ENCODE measurements around the gene ITGB5.
A peak's percentile ranks its signal among the peaks of the same experiment; 100 is the strongest.

The ITGB5 gene

GRCh38 chr3:124823206-124823605, 64.0 kb downstream of the ITGB5 start:
- DNase-seq (ENCODE audit: low spot score) = no peak

GRCh38 chr3:124821356-124821755, 65.8 kb downstream of the ITGB5 start:
- no peak for DNase-seq (ENCODE audit: low spot score)
- Histone ChIP-seq H3K4me3 (no peak overlapping the region), H3K27ac (no peak overlapping the region)
- TF ChIP-seq, protein P1, sequence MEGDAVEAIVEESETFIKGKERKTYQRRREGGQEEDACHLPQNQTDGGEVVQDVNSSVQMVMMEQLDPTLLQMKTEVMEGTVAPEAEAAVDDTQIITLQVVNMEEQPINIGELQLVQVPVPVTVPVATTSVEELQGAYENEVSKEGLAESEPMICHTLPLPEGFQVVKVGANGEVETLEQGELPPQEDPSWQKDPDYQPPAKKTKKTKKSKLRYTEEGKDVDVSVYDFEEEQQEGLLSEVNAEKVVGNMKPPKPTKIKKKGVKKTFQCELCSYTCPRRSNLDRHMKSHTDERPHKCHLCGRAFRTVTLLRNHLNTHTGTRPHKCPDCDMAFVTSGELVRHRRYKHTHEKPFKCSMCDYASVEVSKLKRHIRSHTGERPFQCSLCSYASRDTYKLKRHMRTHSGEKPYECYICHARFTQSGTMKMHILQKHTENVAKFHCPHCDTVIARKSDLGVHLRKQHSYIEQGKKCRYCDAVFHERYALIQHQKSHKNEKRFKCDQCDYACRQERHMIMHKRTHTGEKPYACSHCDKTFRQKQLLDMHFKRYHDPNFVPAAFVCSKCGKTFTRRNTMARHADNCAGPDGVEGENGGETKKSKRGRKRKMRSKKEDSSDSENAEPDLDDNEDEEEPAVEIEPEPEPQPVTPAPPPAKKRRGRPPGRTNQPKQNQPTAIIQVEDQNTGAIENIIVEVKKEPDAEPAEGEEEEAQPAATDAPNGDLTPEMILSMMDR (IDR thresholded peaks at IDR 0.05) = no peak

More at GRCh38 chr3:124823206-124823605, 64.0 kb downstream of the ITGB5 start:
- H3K4me3 ChIP-seq = no peak overlapping the region
- no peak overlapping the region for H3K27ac ChIP-seq
- TF ChIP-seq, protein P1 (IDR thresholded peaks at IDR 0.05) = no peak

GRCh38 chr3:124818398-124819091, 68.6 kb downstream of the ITGB5 start:
- H3K27ac ChIP-seq = peak overlapping the region; percentile 19 to 38
- DNase-seq (ENCODE audit: low spot score) = no peak
- TF ChIP-seq, protein P1 (IDR thresholded peaks at IDR 0.05) = no peak
- H3K4me3 ChIP-seq = no peak overlapping the region

GRCh38 chr3:124817079-124817478, 70.1 kb downstream of the ITGB5 start:
- TF ChIP-seq, protein P1 (IDR thresholded peaks at IDR 0.05) = no peak
- Histone ChIP-seq H3K27ac (no peak overlapping the region), H3K4me3 (no peak overlapping the region)
- no peak for DNase-seq (ENCODE audit: low spot score)

GRCh38 chr3:124816206-124816605, 71.0 kb downstream of the ITGB5 start:
- no peak overlapping the region for H3K4me3 ChIP-seq
- peak overlapping the region; percentile 66 to 83 for H3K27ac ChIP-seq
- TF ChIP-seq, protein P1 (IDR thresholded peaks at IDR 0.05) = no peak
- DNase-seq (ENCODE audit: low spot score) = no peak

- Histone ChIP-seq H3K27ac (peak overlapping the region; percentile 66 to 83), H3K4me3 (no peak overlapping the region)
- TF ChIP-seq, protein P1 (IDR thresholded peaks at IDR 0.05) = no peak
- no peak for DNase-seq (ENCODE audit: low spot score)
Measured at GRCh38 chr3:124815781-124816180, 71.4 kb downstream of the ITGB5 start.

Data from coronary artery (tissue), 2 donors.